ENCODE results near the gene SAMD4A. TPM values are rescaled to one million over a fixed set of nuclear protein-coding genes. Genes with fewer than 3 reads are reported as not detected.

SAMD4A gene
- total RNA-seq, 1 donor = 61.3 TPM

- no peak overlapping the region for H3K4me3 ChIP-seq (ENCODE audit: low read depth, low read length)
- DNase-seq (ENCODE audit: low read depth) = no peak
- TF ChIP-seq, protein P1, sequence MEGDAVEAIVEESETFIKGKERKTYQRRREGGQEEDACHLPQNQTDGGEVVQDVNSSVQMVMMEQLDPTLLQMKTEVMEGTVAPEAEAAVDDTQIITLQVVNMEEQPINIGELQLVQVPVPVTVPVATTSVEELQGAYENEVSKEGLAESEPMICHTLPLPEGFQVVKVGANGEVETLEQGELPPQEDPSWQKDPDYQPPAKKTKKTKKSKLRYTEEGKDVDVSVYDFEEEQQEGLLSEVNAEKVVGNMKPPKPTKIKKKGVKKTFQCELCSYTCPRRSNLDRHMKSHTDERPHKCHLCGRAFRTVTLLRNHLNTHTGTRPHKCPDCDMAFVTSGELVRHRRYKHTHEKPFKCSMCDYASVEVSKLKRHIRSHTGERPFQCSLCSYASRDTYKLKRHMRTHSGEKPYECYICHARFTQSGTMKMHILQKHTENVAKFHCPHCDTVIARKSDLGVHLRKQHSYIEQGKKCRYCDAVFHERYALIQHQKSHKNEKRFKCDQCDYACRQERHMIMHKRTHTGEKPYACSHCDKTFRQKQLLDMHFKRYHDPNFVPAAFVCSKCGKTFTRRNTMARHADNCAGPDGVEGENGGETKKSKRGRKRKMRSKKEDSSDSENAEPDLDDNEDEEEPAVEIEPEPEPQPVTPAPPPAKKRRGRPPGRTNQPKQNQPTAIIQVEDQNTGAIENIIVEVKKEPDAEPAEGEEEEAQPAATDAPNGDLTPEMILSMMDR (IDR thresholded peaks at IDR 0.05; ENCODE audit: insufficient read depth, low read depth, low read length) = no peak
Observed at GRCh38 chr14:54659365-54659764, 92.4 kb downstream of the SAMD4A start.

- H3K4me3 ChIP-seq (ENCODE audit: low read depth, low read length) = no peak overlapping the region
- no peak for DNase-seq (ENCODE audit: low read depth)
- TF ChIP-seq, protein P1 (IDR thresholded peaks at IDR 0.05; ENCODE audit: insufficient read depth, low read depth, low read length) = no peak
Observed at GRCh38 chr14:54660604-54661111, 93.7 kb downstream of the SAMD4A start.

DNA sequence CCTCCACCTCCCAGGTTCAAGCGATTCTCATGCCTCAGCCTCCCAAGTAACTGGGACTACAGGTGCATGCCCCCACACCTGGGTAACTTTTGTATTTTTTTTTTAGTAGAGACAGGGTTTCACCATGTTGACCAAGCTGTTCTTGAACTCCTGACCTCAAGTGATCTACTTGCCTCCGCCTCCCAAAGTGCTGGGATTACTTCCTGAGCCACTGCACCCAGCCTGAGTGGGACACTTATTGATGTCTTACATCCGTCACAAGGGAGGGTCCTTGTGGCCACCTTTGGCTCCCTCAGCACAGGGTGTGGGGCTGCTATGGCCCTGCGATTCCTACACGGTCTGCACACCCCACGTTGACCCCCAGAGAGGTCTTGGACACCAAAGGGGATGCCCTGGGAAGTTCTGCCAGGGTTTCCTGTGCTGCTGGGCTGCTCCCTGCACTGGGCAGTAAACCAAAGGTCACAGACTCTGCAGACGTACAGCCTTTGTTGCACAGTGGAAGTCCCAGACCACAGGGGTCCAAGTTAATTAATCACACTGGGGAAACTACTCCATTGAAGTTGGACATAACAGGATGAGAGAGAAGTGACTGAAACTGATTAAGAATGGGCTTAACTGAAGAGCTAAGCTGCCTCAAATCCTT lies 95.7 kb downstream of the SAMD4A start:
- H3K4me3 ChIP-seq (ENCODE audit: low read depth, low read length) = no peak overlapping the region
- TF ChIP-seq, protein P1 (IDR thresholded peaks at IDR 0.05; ENCODE audit: insufficient read depth, low read depth, low read length) = no peak
- no peak for DNase-seq (ENCODE audit: low read depth)

DNA sequence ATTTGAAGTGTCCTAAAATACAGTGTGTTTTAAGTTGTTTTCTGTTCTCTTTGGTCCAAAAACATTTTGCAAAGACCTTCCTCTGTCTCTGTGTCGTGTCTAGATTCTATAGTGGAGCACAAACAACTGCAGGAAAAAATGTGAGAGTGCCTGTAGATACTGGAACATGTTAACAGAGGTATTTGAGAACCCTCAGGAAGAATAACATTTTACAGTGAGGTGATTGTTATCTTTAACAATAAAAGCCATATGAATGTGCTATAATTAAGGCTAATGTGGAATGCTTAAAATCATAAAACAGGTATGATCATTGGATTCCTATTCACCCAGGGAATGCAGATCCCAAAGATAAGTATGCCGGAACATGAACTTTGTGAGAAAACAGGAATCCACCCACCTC lies 98.0 kb downstream of the SAMD4A start:
- H3K4me3 ChIP-seq (ENCODE audit: low read depth, low read length) = no peak overlapping the region
- DNase-seq (ENCODE audit: low read depth) = peak; percentile 46
- TF ChIP-seq, protein P1 (IDR thresholded peaks at IDR 0.05; ENCODE audit: insufficient read depth, low read depth, low read length) = no peak

DNA sequence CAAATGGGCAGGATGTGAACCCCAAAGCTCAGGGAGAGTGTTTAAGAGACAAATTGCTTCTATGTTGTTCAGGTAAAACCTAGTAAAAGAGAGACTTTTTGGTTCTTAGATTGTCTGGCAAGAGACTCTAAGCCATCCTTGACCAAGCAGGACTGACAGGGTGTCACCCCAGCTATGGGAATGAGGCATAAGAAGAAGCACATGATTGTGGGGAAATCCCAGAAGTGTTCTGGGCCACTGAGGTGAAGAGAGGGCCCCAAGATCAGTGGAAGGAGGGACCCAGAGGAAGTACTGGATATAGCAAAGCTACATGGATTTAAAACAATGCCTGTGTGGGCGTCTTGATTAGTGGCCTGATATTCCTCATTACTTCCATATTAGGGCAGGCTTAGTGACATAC lies 99.0 kb downstream of the SAMD4A start:
- no peak for DNase-seq (ENCODE audit: low read depth)
- TF ChIP-seq, protein P1 (IDR thresholded peaks at IDR 0.05; ENCODE audit: insufficient read depth, low read depth, low read length) = no peak

DNA sequence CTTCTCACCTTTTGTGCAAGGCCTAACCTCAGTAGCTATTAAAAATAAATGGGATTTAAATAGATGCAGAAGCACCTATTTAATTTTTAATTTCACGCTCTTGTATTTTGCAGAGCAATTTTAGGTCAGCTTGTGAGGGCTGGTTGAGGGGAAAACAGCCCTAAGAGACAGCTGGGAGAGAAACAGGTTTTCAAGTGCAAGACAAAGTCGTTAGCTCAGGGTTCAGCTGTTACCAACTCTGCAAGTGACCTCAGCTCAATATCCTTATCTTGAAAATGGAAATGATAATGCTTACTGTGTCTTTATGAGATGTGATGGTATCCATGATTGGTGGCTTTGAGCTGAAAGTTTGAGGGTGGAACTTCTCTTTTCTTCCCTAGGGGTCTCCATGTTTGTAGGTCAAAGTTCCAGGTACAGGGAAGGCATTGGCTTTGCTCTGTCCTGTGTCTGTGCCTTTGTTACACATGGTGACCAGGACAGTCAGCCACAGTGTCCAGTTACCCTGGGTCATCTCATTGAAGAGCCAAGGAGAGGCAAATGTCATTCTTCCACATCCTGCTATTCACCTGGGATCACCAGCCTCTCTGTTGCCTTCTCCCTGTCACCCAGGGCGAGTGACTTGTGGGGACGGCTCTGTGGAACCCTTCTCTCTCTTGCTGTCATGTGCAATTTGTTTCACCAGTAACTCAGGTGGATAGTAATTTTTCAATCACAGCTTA lies 100.3 kb downstream of the SAMD4A start:
- TF ChIP-seq, protein P1 (IDR thresholded peaks at IDR 0.05; ENCODE audit: insufficient read depth, low read depth, low read length) = no peak
- no peak for DNase-seq (ENCODE audit: low read depth)
- no peak overlapping the region for H3K4me3 ChIP-seq (ENCODE audit: low read depth, low read length)

More for the DNA sequence above, 99.0 kb downstream of the SAMD4A start:
- H3K4me3 ChIP-seq (ENCODE audit: low read depth, low read length) = no peak overlapping the region
